GM12874 (cell line): ENCODE measurements around the gene ABCA8.

Experiments
- CTCF ChIP-seq: IDR thresholded peaks from 2 replicates; pipeline ENCODE4 v1.5.1; 2011; ENCODE audit warnings: low read depth, mild to moderate bottlenecking, control low read depth, low read length, moderate library complexity; ENCODE audit not compliant: insufficient read depth

Gene ABCA8

DNA sequence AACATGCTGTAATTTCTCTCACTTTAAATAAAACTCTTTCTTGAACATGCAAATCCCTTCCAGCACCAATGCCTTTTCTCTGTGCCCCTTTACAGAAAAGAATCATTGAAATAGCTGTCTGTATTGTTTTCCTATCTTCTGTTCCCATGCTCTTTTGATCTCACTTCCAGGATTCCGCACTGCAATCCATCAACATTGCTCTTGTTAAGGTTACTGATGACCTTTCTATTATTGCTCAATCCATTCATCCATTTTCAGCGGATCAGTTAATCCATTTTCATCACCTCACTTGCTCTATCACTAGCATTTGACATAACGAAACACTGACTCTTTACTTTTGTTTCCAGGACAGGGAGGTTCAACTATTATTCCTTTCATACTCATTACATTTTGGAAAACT is 130.5 kb downstream of the ABCA8 start:
- no peak for TF ChIP-seq CTCF

- no peak for TF ChIP-seq CTCF
These were observed 132.4 kb downstream of the ABCA8 start for GRCh38 chr17:68822719-68823289.

DNA sequence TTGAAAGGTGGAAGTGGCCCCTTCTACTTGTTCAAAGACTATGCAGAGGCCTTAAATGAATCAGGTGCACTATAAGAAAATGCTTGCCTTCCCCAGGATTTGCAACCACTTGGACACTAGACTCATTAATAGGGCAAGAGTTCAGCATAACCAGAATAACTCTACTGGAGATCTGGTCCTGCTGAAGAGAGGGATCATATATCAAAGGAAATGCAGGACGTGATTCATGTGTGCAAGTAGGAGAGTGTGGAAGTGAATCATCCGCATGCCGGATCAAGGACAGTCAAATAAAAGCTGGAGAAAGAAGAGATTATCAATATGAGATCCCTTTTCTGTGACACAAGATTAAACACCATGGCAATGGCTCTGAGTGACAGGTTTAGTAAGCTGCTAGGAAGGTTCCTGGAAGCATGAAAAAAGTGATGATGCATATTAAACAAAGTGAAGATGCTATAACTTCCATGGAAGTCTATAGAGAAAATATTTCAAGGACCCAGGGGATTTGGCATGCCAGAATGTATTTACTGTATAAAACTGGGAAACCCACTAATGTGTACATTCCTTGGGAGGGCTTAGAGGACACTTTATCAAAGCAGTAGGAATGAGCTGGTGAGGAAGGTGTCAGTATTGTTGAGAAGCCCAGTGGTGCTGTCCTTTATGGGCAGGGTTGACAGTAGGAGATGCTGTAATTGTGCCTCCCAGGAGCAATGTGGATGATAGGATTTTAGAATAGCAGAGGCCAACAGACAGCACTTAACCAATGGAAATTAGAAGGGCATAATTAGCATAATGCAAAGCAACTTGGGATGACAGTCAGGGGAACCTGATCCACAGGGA is 133.1 kb downstream of the ABCA8 start:
- TF ChIP-seq CTCF, result no peak

- no peak for TF ChIP-seq CTCF
These were observed 134.2 kb downstream of the ABCA8 start for GRCh38 chr17:68820825-68821481.

- no peak for TF ChIP-seq CTCF
These were observed 134.7 kb downstream of the ABCA8 start for GRCh38 chr17:68820476-68820824.

GRCh38 chr17:68819465-68819864 is 135.7 kb downstream of the ABCA8 start:
- no peak for TF ChIP-seq CTCF
